Smooth muscle cell (in vitro differentiated cells): ENCODE measurements around the gene CRYBG1. TPM values are rescaled to one million over a fixed set of nuclear protein-coding genes. Genes with fewer than 3 reads are reported as not detected.

ENCODE experiments used
- DNase-seq: peaks from one replicate; lab custom pipeline; 2025; ENCODE audit not compliant: unreplicated experiment; lab: John Stamatoyannopoulos, UW
- H2AFZ ChIP-seq: fragments of 200-600 bp; sonication (generic); 2 replicates; pipeline ENCODE4 v1.6.0; 2016; ENCODE audit warnings: antibody characterized with exemption, low read depth, mild to moderate bottlenecking
- H3F3A ChIP-seq: fragments of 200-600 bp; sonication (generic); 2 replicates; pipeline ENCODE4 v1.6.0; 2017; ENCODE audit warnings: antibody characterized with exemption, low read depth
- H3K27ac ChIP-seq: fragments of 200-600 bp; sonication (generic); 2 replicates; pipeline ENCODE4 v1.5.1; 2016; ENCODE audit warnings: low read depth, mild to moderate bottlenecking
- H3K27me3 ChIP-seq: fragments of 200-600 bp; sonication (generic); 2 replicates; pipeline ENCODE4 v1.6.1; 2016; ENCODE audit warnings: low read depth, mild to moderate bottlenecking
- H3K36me3 ChIP-seq: fragments of 200-600 bp; sonication (generic); 2 replicates; pipeline ENCODE4 v1.5.1; 2016; ENCODE audit warnings: low read depth
- H3K4me1 ChIP-seq: fragments of 200-600 bp; sonication (generic); 2 replicates; pipeline ENCODE4 v1.5.1; 2016; ENCODE audit warnings: low read depth
- H3K4me2 ChIP-seq: fragments of 200-600 bp; sonication (generic); 2 replicates; pipeline ENCODE4 v1.6.0; 2016; ENCODE audit warnings: mild to moderate bottlenecking
- H3K4me3 ChIP-seq: fragments of 200-600 bp; sonication (generic); 2 replicates; pipeline ENCODE4 v1.5.1; 2016; ENCODE audit warnings: mild to moderate bottlenecking
- H3K79me2 ChIP-seq: fragments of 200-600 bp; sonication (generic); 2 replicates; pipeline ENCODE4 v1.6.0; 2016; ENCODE audit warnings: low read depth, mild to moderate bottlenecking
- H3K9ac ChIP-seq: fragments of 200-600 bp; sonication (generic); 2 replicates; pipeline ENCODE4 v1.6.0; 2016; ENCODE audit warnings: low read depth
- H3K9me3 ChIP-seq: fragments of 200-600 bp; sonication (generic); replicated peaks from 2 replicates; pipeline ENCODE4 v1.5.1; 2016; ENCODE audit warnings: low read depth
- H4K20me1 ChIP-seq: fragments of 200-600 bp; sonication (generic); 2 replicates; pipeline ENCODE4 v1.6.0; 2016; ENCODE audit warnings: low read depth
- WGBS: methylation state at CpG from one replicate; pipeline ENCODE4 v1.1.7; 2016; ENCODE audit warnings: low lambda C conversion rate; 5-methylcytosine and 5-hydroxymethylcytosine counted together
- polyA plus RNA-seq: library from polyadenylated mRNA; unstranded; fragments of >200 nt; fragmentation: Nextera tagmentation; extraction: Ambion mirVana; gene quantifications from 2 replicates; pipeline ENCODE4 v1.2.1, GENCODE V29; 2016
- total RNA-seq: library from RNA; depleted of rRNA; stranded (reverse); fragments of >200 nt; gene quantifications from 2 replicates; pipeline ENCODE4 v1.2.3, GENCODE V29; 2014
- TF ChIP-seq, protein P1 (sequence below): fragments of 200-600 bp; sonication (generic); IDR thresholded peaks from 2 replicates; pipeline ENCODE4 v1.5.1; 2017; ENCODE audit warnings: borderline replicate concordance, mild to moderate bottlenecking, antibody characterized with exemption; ENCODE audit not compliant: insufficient read depth, poor library complexity, severe bottlenecking

CRYBG1 gene
- total and polyA plus RNA-seq, 2 experiments from 2014 or later: 0.98 to 11.9 TPM

- no peaks in the 10 kb centered on the region for H3K9me3 ChIP-seq
- TF ChIP-seq, protein P1, sequence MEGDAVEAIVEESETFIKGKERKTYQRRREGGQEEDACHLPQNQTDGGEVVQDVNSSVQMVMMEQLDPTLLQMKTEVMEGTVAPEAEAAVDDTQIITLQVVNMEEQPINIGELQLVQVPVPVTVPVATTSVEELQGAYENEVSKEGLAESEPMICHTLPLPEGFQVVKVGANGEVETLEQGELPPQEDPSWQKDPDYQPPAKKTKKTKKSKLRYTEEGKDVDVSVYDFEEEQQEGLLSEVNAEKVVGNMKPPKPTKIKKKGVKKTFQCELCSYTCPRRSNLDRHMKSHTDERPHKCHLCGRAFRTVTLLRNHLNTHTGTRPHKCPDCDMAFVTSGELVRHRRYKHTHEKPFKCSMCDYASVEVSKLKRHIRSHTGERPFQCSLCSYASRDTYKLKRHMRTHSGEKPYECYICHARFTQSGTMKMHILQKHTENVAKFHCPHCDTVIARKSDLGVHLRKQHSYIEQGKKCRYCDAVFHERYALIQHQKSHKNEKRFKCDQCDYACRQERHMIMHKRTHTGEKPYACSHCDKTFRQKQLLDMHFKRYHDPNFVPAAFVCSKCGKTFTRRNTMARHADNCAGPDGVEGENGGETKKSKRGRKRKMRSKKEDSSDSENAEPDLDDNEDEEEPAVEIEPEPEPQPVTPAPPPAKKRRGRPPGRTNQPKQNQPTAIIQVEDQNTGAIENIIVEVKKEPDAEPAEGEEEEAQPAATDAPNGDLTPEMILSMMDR: no peak
- no peak for DNase-seq
- no peak overlapping the region for H3K27ac ChIP-seq
- H3K79me2 ChIP-seq: no peaks in the 10 kb centered on the region
- no peaks in the 10 kb centered on the region for H3K27me3 ChIP-seq
- no peaks in the 10 kb centered on the region for H4K20me1 ChIP-seq
- no peaks in the 10 kb centered on the region for H3K36me3 ChIP-seq
- peaks cover under 1% of the 10 kb centered on the region for H3K4me1 ChIP-seq
- no peak overlapping the region for H3K4me2 ChIP-seq
- H2AFZ ChIP-seq: no peak overlapping the region
- 96% methylated on average over 5 of the region's 5 CpGs for WGBS
- H3K9ac ChIP-seq: no peak overlapping the region
- H3K4me3 ChIP-seq: no peak overlapping the region
- H3F3A ChIP-seq: no peaks in the 10 kb centered on the region
These were observed 192.9 kb downstream of the CRYBG1 start for GRCh38 chr6:106553440-106553839.

GRCh38 chr6:106555767-106556166 is 195.2 kb downstream of the CRYBG1 start:
- Histone ChIP-seq H3K27me3 (no peaks in the 10 kb centered on the region), H3F3A (no peaks in the 10 kb centered on the region), H3K36me3 (no peaks in the 10 kb centered on the region), H3K9ac (no peak overlapping the region), H3K27ac (no peak overlapping the region), H3K4me2 (no peak overlapping the region), H3K79me2 (no peaks in the 10 kb centered on the region), H2AFZ (no peak overlapping the region), H3K9me3 (no peaks in the 10 kb centered on the region), H3K4me1 (no peaks in the 10 kb centered on the region), H4K20me1 (no peaks in the 10 kb centered on the region), H3K4me3 (no peak overlapping the region)
- 66% methylated on average over 5 of the region's 5 CpGs for WGBS
- TF ChIP-seq, protein P1: no peak
- DNase-seq: no peak

- Histone ChIP-seq H3K27me3 (no peaks in the 10 kb centered on the region), H3K4me2 (no peak overlapping the region), H3K9me3 (no peaks in the 10 kb centered on the region), H3K36me3 (no peaks in the 10 kb centered on the region), H4K20me1 (no peaks in the 10 kb centered on the region), H3K79me2 (no peaks in the 10 kb centered on the region), H3F3A (no peaks in the 10 kb centered on the region), H3K9ac (no peak overlapping the region), H2AFZ (no peak overlapping the region), H3K27ac (no peak overlapping the region), H3K4me1 (no peaks in the 10 kb centered on the region), H3K4me3 (no peak overlapping the region)
- DNase-seq: no peak
- TF ChIP-seq, protein P1: peak; percentile 37
- WGBS: 78% methylated on average over 3 of the region's 3 CpGs
These were observed 195.9 kb downstream of the CRYBG1 start for GRCh38 chr6:106556368-106556960.

GRCh38 chr6:106557837-106558236 is 197.3 kb downstream of the CRYBG1 start:
- Histone ChIP-seq H3K79me2 (no peaks in the 10 kb centered on the region), H3K4me3 (no peak overlapping the region), H3K27ac (peak overlapping the region; percentile 9), H3K4me2 (no peak overlapping the region), H3K9ac (no peak overlapping the region), H3K27me3 (no peaks in the 10 kb centered on the region), H4K20me1 (no peaks in the 10 kb centered on the region), H3K4me1 (no peaks in the 10 kb centered on the region), H3K36me3 (no peaks in the 10 kb centered on the region), H3K9me3 (no peaks in the 10 kb centered on the region), H3F3A (no peaks in the 10 kb centered on the region), H2AFZ (no peak overlapping the region)
- TF ChIP-seq, protein P1: no peak
- no peak for DNase-seq
- 81% methylated on average over 2 of the region's 2 CpGs for WGBS
